WTC11 (cell line): ENCODE results near the gene IDH3B. TPM values are rescaled to one million over a fixed set of nuclear protein-coding genes. Genes with fewer than 3 reads are reported as not detected.

ENCODE experiments used
- CBFB ChIP-seq: sonication (generic); formaldehyde crosslinking; IDR thresholded peaks from 2 replicates; pipeline ENCODE4 v1.8.1; 2022; ENCODE audit warnings: mild to moderate bottlenecking, low read depth, missing genetic modification reagents
- FOXP1 ChIP-seq: sonication (generic); formaldehyde crosslinking; IDR thresholded peaks from 2 replicates; pipeline ENCODE4 v1.8.0; 2022; ENCODE audit warnings: missing genetic modification reagents, mild to moderate bottlenecking, moderate library complexity, borderline replicate concordance
- GRHL2 ChIP-seq: fragments of 250-450 bp; sonication (Bioruptor Pico); IDR thresholded peaks from 2 replicates; pipeline ENCODE4 v1.8.0; 2022; ENCODE audit warnings: mild to moderate bottlenecking, moderate library complexity; ENCODE audit not compliant: insufficient replicate concordance, severe bottlenecking
- GTF2I ChIP-seq: fragments of 250-450 bp; sonication (Bioruptor Pico); conservative IDR thresholded peaks from 2 replicates; pipeline ENCODE4 v1.4.0; 2021; ENCODE audit warnings: mild to moderate bottlenecking
- NFYB ChIP-seq: sonication (generic); formaldehyde crosslinking; conservative IDR thresholded peaks from 2 replicates; pipeline ENCODE4 v1.8.0; 2022; ENCODE audit warnings: low read depth, missing genetic modification reagents
- NR2C2 ChIP-seq: sonication (generic); formaldehyde crosslinking; IDR thresholded peaks from 2 replicates; pipeline ENCODE4 v1.8.0; 2022; ENCODE audit warnings: mild to moderate bottlenecking, missing genetic modification reagents
- NR3C1 ChIP-seq: sonication (generic); formaldehyde crosslinking; conservative IDR thresholded peaks from 2 replicates; pipeline ENCODE4 v1.8.1; 2023; ENCODE audit warnings: low read depth, mild to moderate bottlenecking, missing genetic modification reagents
- PRRX2 ChIP-seq: fragments of 250-450 bp; sonication (Bioruptor Pico); IDR thresholded peaks from 2 replicates; pipeline ENCODE4 v1.8.0; 2021; ENCODE audit warnings: mild to moderate bottlenecking
- SP1 ChIP-seq: sonication (generic); formaldehyde crosslinking; conservative IDR thresholded peaks from 2 replicates; pipeline ENCODE4 v1.8.1; 2022; ENCODE audit warnings: missing genetic modification reagents
- TEAD1 ChIP-seq: sonication (generic); formaldehyde crosslinking; IDR thresholded peaks from 2 replicates; pipeline ENCODE4 v1.8.0; 2022; ENCODE audit warnings: mild to moderate bottlenecking, missing genetic modification reagents
- TEAD4 ChIP-seq: sonication (generic); formaldehyde crosslinking; IDR thresholded peaks from 2 replicates; pipeline ENCODE4 v1.8.0; 2022; ENCODE audit warnings: mild to moderate bottlenecking, missing genetic modification reagents
- ZNF121 ChIP-seq: sonication (generic); formaldehyde crosslinking; IDR thresholded peaks from 2 replicates; pipeline ENCODE4 v1.8.0; 2023; ENCODE audit warnings: missing genetic modification reagents
- ZNF138 ChIP-seq: sonication (generic); formaldehyde crosslinking; conservative IDR thresholded peaks from 2 replicates; pipeline ENCODE4 v1.8.1; 2022; ENCODE audit warnings: mild to moderate bottlenecking, moderate library complexity, missing genetic modification reagents
- ZNF232 ChIP-seq: sonication (generic); formaldehyde crosslinking; IDR thresholded peaks from 2 replicates; pipeline ENCODE4 v1.8.0; 2022; ENCODE audit warnings: mild to moderate bottlenecking, missing genetic modification reagents
- ZNF396 ChIP-seq: fragments of 250-450 bp; sonication (Bioruptor Pico); IDR thresholded peaks from 2 replicates; pipeline ENCODE4 v1.8.0; 2021; ENCODE audit warnings: mild to moderate bottlenecking, moderate library complexity, borderline replicate concordance
- ZNF423 ChIP-seq: fragments of 250-450 bp; sonication (Bioruptor Pico); IDR thresholded peaks from 2 replicates; pipeline ENCODE4 v2.1.2; 2022; ENCODE audit warnings: mild to moderate bottlenecking, moderate library complexity
- total RNA-seq: library from RNA; stranded (reverse); gene quantifications from 3 replicates; pipeline ENCODE4 v1.2.3, GENCODE V29; 2021
- TF ChIP-seq, protein P1 (sequence below): sonication (generic); formaldehyde crosslinking; conservative IDR thresholded peaks from 2 replicates; pipeline ENCODE4 v1.8.1; 2022; ENCODE audit warnings: mild to moderate bottlenecking, missing genetic modification reagents
- TF ChIP-seq, protein P2 (sequence below): sonication (generic); formaldehyde crosslinking; IDR thresholded peaks from 2 replicates; pipeline ENCODE4 v1.8.0; 2022; ENCODE audit warnings: missing genetic modification reagents
- TF ChIP-seq, protein P3 (sequence below): sonication (generic); formaldehyde crosslinking; IDR thresholded peaks from 2 replicates; pipeline ENCODE4 v1.8.0; 2023; ENCODE audit warnings: missing genetic modification reagents
- TF ChIP-seq, protein P4 (sequence below): sonication (generic); formaldehyde crosslinking; IDR thresholded peaks from 2 replicates; pipeline ENCODE4 v1.8.1; 2022; ENCODE audit warnings: mild to moderate bottlenecking, missing genetic modification reagents, moderate library complexity, borderline replicate concordance
- TF ChIP-seq, protein P5 (sequence below): sonication (generic); formaldehyde crosslinking; IDR thresholded peaks from 2 replicates; pipeline ENCODE4 v1.8.1; 2023; ENCODE audit warnings: mild to moderate bottlenecking, missing genetic modification reagents, moderate library complexity
- TF ChIP-seq, protein P6 (sequence below): sonication (generic); formaldehyde crosslinking; IDR thresholded peaks from 2 replicates; pipeline ENCODE4 v1.8.0; 2022; ENCODE audit warnings: mild to moderate bottlenecking, missing genetic modification reagents
- TF ChIP-seq, protein P7 (sequence below): sonication (generic); formaldehyde crosslinking; conservative IDR thresholded peaks from 2 replicates; pipeline ENCODE4 v1.8.1; 2023; ENCODE audit warnings: mild to moderate bottlenecking, low read depth, missing genetic modification reagents, moderate library complexity
- TF ChIP-seq, protein P8 (sequence below): sonication (generic); formaldehyde crosslinking; IDR thresholded peaks from 2 replicates; pipeline ENCODE4 v1.8.1; 2022; ENCODE audit warnings: low read depth, missing genetic modification reagents, borderline replicate concordance
- TF ChIP-seq, protein P9 (sequence below): sonication (generic); formaldehyde crosslinking; IDR thresholded peaks from 2 replicates; pipeline ENCODE4 v1.8.1; 2023; ENCODE audit warnings: mild to moderate bottlenecking, missing genetic modification reagents

The IDH3B gene
- total RNA-seq, 1 experiment from 2014 or later, result 136 TPM

DNA sequence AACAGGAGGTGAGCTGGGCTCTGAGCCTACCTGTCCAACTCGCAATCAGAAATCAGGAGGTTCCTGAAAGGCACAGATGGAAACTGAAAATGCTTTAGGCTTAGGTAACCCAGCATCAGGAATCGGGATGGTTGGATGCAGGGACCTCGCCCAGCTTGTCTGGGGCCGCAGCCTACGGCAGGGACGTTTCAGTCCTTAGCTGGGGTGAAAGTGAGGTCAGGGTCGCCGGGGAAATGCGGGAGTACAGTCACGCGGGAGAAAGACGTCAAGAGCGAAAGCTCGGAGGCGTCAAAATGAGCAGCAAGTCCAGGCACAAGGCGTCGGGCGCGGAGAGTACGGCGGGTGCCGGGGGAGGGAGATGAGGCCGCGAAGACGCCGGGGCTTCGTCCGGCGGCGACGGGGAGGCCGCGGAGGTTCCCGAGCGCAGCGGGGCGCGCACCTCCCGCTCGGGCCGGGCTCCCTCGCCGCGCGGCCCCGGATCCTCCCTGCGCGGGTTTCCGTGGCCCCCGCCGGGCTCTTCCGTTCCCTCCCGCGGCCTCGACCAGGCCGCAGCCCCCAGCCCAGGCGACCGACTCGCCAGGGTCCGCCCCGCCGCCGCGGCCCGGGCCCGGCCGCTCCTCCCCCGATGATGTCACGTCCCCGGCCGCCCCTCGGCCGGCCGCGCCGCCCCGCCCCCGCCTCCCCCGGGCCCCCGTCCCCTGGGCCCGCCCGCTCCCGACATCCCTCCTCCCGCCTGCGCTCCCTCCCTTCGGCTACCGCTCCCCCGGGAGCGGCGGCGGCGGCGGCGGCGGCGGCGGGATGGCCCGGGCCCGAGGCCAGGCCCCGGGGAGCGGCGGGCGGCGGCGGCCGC is 28.2 kb upstream of the IDH3B start, which contains the start of gene EBF4 (continued):
- TF ChIP-seq NR3C1 (CRISPR knock-in tag), result no peak
- no peak for TF ChIP-seq NFYB (CRISPR knock-in tag)
- TF ChIP-seq GRHL2 (CRISPR knock-in tag), result no peak
- TF ChIP-seq, protein P1, sequence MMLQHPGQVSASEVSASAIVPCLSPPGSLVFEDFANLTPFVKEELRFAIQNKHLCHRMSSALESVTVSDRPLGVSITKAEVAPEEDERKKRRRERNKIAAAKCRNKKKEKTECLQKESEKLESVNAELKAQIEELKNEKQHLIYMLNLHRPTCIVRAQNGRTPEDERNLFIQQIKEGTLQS, result no peak
- peak; percentile 92; the same call in 1 of the 2 replicates for TF ChIP-seq FOXP1 (CRISPR knock-in tag)
- no peak for TF ChIP-seq ZNF423 (CRISPR knock-in tag)
- no peak for TF ChIP-seq ZNF396 (CRISPR knock-in tag)
- no peak for TF ChIP-seq TEAD1
- no peak for TF ChIP-seq GTF2I (CRISPR knock-in tag)
- TF ChIP-seq, protein P2, sequence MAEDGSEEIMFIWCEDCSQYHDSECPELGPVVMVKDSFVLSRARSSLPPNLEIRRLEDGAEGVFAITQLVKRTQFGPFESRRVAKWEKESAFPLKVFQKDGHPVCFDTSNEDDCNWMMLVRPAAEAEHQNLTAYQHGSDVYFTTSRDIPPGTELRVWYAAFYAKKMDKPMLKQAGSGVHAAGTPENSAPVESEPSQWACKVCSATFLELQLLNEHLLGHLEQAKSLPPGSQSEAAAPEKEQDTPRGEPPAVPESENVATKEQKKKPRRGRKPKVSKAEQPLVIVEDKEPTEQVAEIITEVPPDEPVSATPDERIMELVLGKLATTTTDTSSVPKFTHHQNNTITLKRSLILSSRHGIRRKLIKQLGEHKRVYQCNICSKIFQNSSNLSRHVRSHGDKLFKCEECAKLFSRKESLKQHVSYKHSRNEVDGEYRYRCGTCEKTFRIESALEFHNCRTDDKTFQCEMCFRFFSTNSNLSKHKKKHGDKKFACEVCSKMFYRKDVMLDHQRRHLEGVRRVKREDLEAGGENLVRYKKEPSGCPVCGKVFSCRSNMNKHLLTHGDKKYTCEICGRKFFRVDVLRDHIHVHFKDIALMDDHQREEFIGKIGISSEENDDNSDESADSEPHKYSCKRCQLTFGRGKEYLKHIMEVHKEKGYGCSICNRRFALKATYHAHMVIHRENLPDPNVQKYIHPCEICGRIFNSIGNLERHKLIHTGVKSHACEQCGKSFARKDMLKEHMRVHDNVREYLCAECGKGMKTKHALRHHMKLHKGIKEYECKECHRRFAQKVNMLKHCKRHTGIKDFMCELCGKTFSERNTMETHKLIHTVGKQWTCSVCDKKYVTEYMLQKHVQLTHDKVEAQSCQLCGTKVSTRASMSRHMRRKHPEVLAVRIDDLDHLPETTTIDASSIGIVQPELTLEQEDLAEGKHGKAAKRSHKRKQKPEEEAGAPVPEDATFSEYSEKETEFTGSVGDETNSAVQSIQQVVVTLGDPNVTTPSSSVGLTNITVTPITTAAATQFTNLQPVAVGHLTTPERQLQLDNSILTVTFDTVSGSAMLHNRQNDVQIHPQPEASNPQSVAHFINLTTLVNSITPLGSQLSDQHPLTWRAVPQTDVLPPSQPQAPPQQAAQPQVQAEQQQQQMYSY (CRISPR knock-in tag), result no peak
- no peak for TF ChIP-seq ZNF232 (CRISPR knock-in tag)
- TF ChIP-seq, protein P3, sequence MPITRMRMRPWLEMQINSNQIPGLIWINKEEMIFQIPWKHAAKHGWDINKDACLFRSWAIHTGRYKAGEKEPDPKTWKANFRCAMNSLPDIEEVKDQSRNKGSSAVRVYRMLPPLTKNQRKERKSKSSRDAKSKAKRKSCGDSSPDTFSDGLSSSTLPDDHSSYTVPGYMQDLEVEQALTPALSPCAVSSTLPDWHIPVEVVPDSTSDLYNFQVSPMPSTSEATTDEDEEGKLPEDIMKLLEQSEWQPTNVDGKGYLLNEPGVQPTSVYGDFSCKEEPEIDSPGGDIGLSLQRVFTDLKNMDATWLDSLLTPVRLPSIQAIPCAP (CRISPR knock-in tag), result 0 out of 2 replicates have a peak, but pooled peaks have one; percentile 46
- TF ChIP-seq CBFB (CRISPR knock-in tag), result no peak
- TF ChIP-seq PRRX2 (CRISPR knock-in tag), result no peak
- TF ChIP-seq, protein P4, sequence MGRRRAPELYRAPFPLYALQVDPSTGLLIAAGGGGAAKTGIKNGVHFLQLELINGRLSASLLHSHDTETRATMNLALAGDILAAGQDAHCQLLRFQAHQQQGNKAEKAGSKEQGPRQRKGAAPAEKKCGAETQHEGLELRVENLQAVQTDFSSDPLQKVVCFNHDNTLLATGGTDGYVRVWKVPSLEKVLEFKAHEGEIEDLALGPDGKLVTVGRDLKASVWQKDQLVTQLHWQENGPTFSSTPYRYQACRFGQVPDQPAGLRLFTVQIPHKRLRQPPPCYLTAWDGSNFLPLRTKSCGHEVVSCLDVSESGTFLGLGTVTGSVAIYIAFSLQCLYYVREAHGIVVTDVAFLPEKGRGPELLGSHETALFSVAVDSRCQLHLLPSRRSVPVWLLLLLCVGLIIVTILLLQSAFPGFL (CRISPR knock-in tag), result no peak
- TF ChIP-seq SP1 (CRISPR knock-in tag), result peak; percentile 55; the same call in 1 of the 2 replicates
- TF ChIP-seq, protein P5, sequence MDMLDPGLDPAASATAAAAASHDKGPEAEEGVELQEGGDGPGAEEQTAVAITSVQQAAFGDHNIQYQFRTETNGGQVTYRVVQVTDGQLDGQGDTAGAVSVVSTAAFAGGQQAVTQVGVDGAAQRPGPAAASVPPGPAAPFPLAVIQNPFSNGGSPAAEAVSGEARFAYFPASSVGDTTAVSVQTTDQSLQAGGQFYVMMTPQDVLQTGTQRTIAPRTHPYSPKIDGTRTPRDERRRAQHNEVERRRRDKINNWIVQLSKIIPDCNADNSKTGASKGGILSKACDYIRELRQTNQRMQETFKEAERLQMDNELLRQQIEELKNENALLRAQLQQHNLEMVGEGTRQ, result no peak
- TF ChIP-seq ZNF121 (CRISPR knock-in tag), result no peak
- TF ChIP-seq, protein P6, sequence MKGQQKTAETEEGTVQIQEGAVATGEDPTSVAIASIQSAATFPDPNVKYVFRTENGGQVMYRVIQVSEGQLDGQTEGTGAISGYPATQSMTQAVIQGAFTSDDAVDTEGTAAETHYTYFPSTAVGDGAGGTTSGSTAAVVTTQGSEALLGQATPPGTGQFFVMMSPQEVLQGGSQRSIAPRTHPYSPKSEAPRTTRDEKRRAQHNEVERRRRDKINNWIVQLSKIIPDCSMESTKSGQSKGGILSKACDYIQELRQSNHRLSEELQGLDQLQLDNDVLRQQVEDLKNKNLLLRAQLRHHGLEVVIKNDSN (CRISPR knock-in tag), result no peak
- TF ChIP-seq, protein P7, sequence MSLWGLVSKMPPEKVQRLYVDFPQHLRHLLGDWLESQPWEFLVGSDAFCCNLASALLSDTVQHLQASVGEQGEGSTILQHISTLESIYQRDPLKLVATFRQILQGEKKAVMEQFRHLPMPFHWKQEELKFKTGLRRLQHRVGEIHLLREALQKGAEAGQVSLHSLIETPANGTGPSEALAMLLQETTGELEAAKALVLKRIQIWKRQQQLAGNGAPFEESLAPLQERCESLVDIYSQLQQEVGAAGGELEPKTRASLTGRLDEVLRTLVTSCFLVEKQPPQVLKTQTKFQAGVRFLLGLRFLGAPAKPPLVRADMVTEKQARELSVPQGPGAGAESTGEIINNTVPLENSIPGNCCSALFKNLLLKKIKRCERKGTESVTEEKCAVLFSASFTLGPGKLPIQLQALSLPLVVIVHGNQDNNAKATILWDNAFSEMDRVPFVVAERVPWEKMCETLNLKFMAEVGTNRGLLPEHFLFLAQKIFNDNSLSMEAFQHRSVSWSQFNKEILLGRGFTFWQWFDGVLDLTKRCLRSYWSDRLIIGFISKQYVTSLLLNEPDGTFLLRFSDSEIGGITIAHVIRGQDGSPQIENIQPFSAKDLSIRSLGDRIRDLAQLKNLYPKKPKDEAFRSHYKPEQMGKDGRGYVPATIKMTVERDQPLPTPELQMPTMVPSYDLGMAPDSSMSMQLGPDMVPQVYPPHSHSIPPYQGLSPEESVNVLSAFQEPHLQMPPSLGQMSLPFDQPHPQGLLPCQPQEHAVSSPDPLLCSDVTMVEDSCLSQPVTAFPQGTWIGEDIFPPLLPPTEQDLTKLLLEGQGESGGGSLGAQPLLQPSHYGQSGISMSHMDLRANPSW (CRISPR knock-in tag), result no peak
- TF ChIP-seq, protein P8, sequence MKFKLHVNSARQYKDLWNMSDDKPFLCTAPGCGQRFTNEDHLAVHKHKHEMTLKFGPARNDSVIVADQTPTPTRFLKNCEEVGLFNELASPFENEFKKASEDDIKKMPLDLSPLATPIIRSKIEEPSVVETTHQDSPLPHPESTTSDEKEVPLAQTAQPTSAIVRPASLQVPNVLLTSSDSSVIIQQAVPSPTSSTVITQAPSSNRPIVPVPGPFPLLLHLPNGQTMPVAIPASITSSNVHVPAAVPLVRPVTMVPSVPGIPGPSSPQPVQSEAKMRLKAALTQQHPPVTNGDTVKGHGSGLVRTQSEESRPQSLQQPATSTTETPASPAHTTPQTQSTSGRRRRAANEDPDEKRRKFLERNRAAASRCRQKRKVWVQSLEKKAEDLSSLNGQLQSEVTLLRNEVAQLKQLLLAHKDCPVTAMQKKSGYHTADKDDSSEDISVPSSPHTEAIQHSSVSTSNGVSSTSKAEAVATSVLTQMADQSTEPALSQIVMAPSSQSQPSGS (CRISPR knock-in tag), result no peak
- TF ChIP-seq TEAD4 (CRISPR knock-in tag), result no peak
- TF ChIP-seq, protein P9, sequence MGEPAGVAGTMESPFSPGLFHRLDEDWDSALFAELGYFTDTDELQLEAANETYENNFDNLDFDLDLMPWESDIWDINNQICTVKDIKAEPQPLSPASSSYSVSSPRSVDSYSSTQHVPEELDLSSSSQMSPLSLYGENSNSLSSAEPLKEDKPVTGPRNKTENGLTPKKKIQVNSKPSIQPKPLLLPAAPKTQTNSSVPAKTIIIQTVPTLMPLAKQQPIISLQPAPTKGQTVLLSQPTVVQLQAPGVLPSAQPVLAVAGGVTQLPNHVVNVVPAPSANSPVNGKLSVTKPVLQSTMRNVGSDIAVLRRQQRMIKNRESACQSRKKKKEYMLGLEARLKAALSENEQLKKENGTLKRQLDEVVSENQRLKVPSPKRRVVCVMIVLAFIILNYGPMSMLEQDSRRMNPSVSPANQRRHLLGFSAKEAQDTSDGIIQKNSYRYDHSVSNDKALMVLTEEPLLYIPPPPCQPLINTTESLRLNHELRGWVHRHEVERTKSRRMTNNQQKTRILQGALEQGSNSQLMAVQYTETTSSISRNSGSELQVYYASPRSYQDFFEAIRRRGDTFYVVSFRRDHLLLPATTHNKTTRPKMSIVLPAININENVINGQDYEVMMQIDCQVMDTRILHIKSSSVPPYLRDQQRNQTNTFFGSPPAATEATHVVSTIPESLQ, result no peak
- peak; percentile 56; the same call in 1 of the 2 replicates for TF ChIP-seq ZNF138 (CRISPR knock-in tag)
- no peak for TF ChIP-seq NR2C2 (CRISPR knock-in tag)
